Upper lobe of left lung (tissue), 6 donors: ENCODE results near the gene CRIP3. TPM values are rescaled to one million over a fixed set of nuclear protein-coding genes. Genes with fewer than 3 reads are reported as not detected.
A peak's percentile ranks its signal among the peaks of the same experiment; 100 is the strongest.

Experiments used
- ATAC-seq, 2 donors: fragments of 200-7000 bp; cut with Tn5 transposase; one replicate each; pipeline ENCODE4 v1.9.1; 2022; ENCODE audit warnings: mild to moderate bottlenecking in 2 of 2, moderate library complexity in 2 of 2; ENCODE audit not compliant: low FRiP score in 2 of 2
- DNase-seq, 2 donors: peaks; one replicate each; pipeline ENCODE4 v3.0.0-alpha.2; 2019 to 2020
- H3K27ac ChIP-seq, 4 donors: fragments of 200-600 bp; sonication (generic); one replicate each; pipeline ENCODE4 v1.5.1; 2016 to 2019
- H3K27me3 ChIP-seq, 4 donors: fragments of 200-600 bp; sonication (generic); one replicate each; pipeline ENCODE4 v1.5.1; 2017 to 2019
- H3K36me3 ChIP-seq, 4 donors: fragments of 200-600 bp; sonication (generic); one replicate each; pipeline ENCODE4 v1.5.1; 2016 to 2019
- H3K4me1 ChIP-seq, 4 donors: fragments of 200-600 bp; sonication (generic); one replicate each; pipeline ENCODE4 v1.5.1; 2018 to 2019
- H3K4me3 ChIP-seq, 4 donors: fragments of 200-600 bp; sonication (generic); one replicate each; pipeline ENCODE4 v1.5.1; 2017 to 2019; ENCODE audit warnings: mild to moderate bottlenecking in 2 of 4, moderate library complexity in 1 of 4
- H3K9me3 ChIP-seq, 4 donors: fragments of 200-600 bp; sonication (generic); one replicate each; pipeline ENCODE4 v1.5.1; 2018 to 2019
- CTCF ChIP-seq, 6 experiments: fragments of 450-650 bp in 4 of 6; fragments of 200-600 bp in 2 of 6; sonication (generic) in 2 of 6; IDR thresholded peaks; one replicate each; pipeline ENCODE4 v1.5.1; 2016 to 2019; ENCODE audit warnings: antibody characterized with exemption in 6 of 6
- EP300 ChIP-seq, 4 donors: sonication (generic); formaldehyde crosslinking; IDR thresholded peaks; one replicate each; pipeline ENCODE4 v1.5.1; 2017; ENCODE audit warnings: antibody characterized with exemption in 4 of 4, control low read depth in 2 of 4
- POLR2A ChIP-seq, 4 donors: fragments of 450-650 bp; IDR thresholded peaks; one replicate each; pipeline ENCODE4 v1.5.1; 2016 to 2017; ENCODE audit warnings: antibody characterized with exemption in 4 of 4, mild to moderate bottlenecking in 2 of 4
- POLR2AphosphoS5 ChIP-seq, 2 donors: sonication (generic); formaldehyde crosslinking; IDR thresholded peaks; one replicate each; pipeline ENCODE4 v1.5.1; 2017; ENCODE audit warnings: antibody characterized with exemption in 2 of 2
- WGBS, 2 donors: methylation state at CpG; one replicate each; pipeline ENCODE4 v1.1.5; 2017 to 2018; 5-methylcytosine and 5-hydroxymethylcytosine counted together
- total RNA-seq, 6 donors: library from RNA; depleted of rRNA in 4 of 6; stranded (reverse); fragments of >200 nt in 4 of 6; gene quantifications; one replicate each; pipeline versions ENCODE4 v1.1.0 to v1.2.1, GENCODE V29; 2016 to 2021
- donor health status: DM: no; HTN: no; CAD: no; lungs with moderate emphysema.
- donor health status: DM: no; HTN: yes; CAD: no; lungs with severe emphysema.

CRIP3 gene
- total RNA-seq, 6 donors from 2014 or later: 1.5 TPM; not detected in 5

GRCh38 chr6:43311666-43312065, 3.0 kb upstream of the CRIP3 start:
- ATAC-seq (no peak), DNase-seq (no peak)
- TF ChIP-seq EP300 (IDR thresholded peaks at IDR 0.05) (no peak), POLR2A (IDR thresholded peaks at IDR 0.05) (no peak)
- Histone ChIP-seq H3K27me3 (no peaks in the 10 kb centered on the region), H3K4me1 (peaks cover 8 to 26% (median 16%) of the 10 kb centered on the region in 4 donors), H3K4me3 (no peak overlapping the region), H3K36me3 (no peaks in the 10 kb centered on the region), H3K27ac (peak overlapping the region in 1 of 4 donors; percentile 49), H3K9me3 (no peaks in the 10 kb centered on the region)
- WGBS, 2 donors: 66 to 68% methylated on average over 3 of the region's 3 CpGs

GRCh38 chr6:43310624-43311023, 2.0 kb upstream of the CRIP3 start:
- no peak for TF ChIP-seq POLR2AphosphoS5 (IDR thresholded peaks at IDR 0.05)
- TF ChIP-seq EP300 (IDR thresholded peaks at IDR 0.05): no peak
- TF ChIP-seq CTCF (IDR thresholded peaks at IDR 0.05): no peak
- no peak for TF ChIP-seq POLR2A (IDR thresholded peaks at IDR 0.05)
- H3K4me1 ChIP-seq: peaks cover 8 to 26% (median 16%) of the 10 kb centered on the region in 4 donors
- DNase-seq (no peak), ATAC-seq (no peak)
- no peak overlapping the region for H3K27ac ChIP-seq
- no peaks in the 10 kb centered on the region for H3K36me3 ChIP-seq
- no peak overlapping the region for H3K4me3 ChIP-seq
- H3K27me3 ChIP-seq: no peaks in the 10 kb centered on the region
- no peaks in the 10 kb centered on the region for H3K9me3 ChIP-seq

GRCh38 chr6:43310134-43310533, 1.5 kb upstream of the CRIP3 start:
- H3K27me3 ChIP-seq: no peaks in the 10 kb centered on the region
- no peak for DNase-seq
- no peak overlapping the region for H3K4me3 ChIP-seq
- H3K9me3 ChIP-seq: no peaks in the 10 kb centered on the region
- 92 to 96% methylated on average over 2 of the region's 2 CpGs for WGBS, 2 donors
- ATAC-seq: no peak
- H3K4me1 ChIP-seq: peaks cover 8 to 26% (median 16%) of the 10 kb centered on the region in 4 donors
- TF ChIP-seq POLR2A (IDR thresholded peaks at IDR 0.05) (no peak), CTCF (IDR thresholded peaks at IDR 0.05) (no peak), POLR2AphosphoS5 (IDR thresholded peaks at IDR 0.05) (no peak), EP300 (IDR thresholded peaks at IDR 0.05) (no peak)
- no peaks in the 10 kb centered on the region for H3K36me3 ChIP-seq
- no peak overlapping the region for H3K27ac ChIP-seq

GRCh38 chr6:43308990-43309477, 408 bp upstream of the CRIP3 start:
- DNase-seq (no peak), ATAC-seq (no peak)
- H3K27ac ChIP-seq: no peak overlapping the region
- no peak for TF ChIP-seq POLR2A (IDR thresholded peaks at IDR 0.05)
- TF ChIP-seq EP300 (IDR thresholded peaks at IDR 0.05): no peak
- no peak for TF ChIP-seq POLR2AphosphoS5 (IDR thresholded peaks at IDR 0.05)
- TF ChIP-seq CTCF (IDR thresholded peaks at IDR 0.05): no peak
- 38 to 46% methylated on average over 6 to 9 of the region's 9 CpGs for WGBS, 2 donors
- H3K9me3 ChIP-seq: no peaks in the 10 kb centered on the region
- no peaks in the 10 kb centered on the region for H3K36me3 ChIP-seq
- no peaks in the 10 kb centered on the region for H3K27me3 ChIP-seq
- peaks cover 8 to 26% (median 16%) of the 10 kb centered on the region in 4 donors for H3K4me1 ChIP-seq
- peak overlapping the region in 3 of 4 donors; percentile 24 to 37 (median 31) for H3K4me3 ChIP-seq

GRCh38 chr6:43307451-43308100, 1.1 kb downstream of the CRIP3 start:
- 84 to 89% methylated on average over 4 to 5 of the region's 5 CpGs for WGBS, 2 donors
- Histone ChIP-seq H3K27ac (no peak overlapping the region), H3K36me3 (no peaks in the 10 kb centered on the region), H3K4me3 (no peak overlapping the region), H3K4me1 (peaks cover 8 to 16% (median 12%) of the 10 kb centered on the region in 4 donors), H3K9me3 (no peaks in the 10 kb centered on the region), H3K27me3 (no peaks in the 10 kb centered on the region)
- no peak for TF ChIP-seq POLR2A (IDR thresholded peaks at IDR 0.05)
- no peak for TF ChIP-seq EP300 (IDR thresholded peaks at IDR 0.05)
- no peak for TF ChIP-seq CTCF (IDR thresholded peaks at IDR 0.05)
- no peak for TF ChIP-seq POLR2AphosphoS5 (IDR thresholded peaks at IDR 0.05)
- DNase-seq (no peak), ATAC-seq (no peak)
